ENCODE results near the gene SDS. TPM values are rescaled to one million over a fixed set of nuclear protein-coding genes. Genes with fewer than 3 reads are reported as not detected.

Gene SDS
- total and polyA plus RNA-seq, 2 experiments from 2014 or later, result 0.57 TPM; not detected in 1

GRCh38 chr12:113409462-113410124 lies 5.9 kb upstream of the SDS start:
- H3K9me2 ChIP-seq (ENCODE audit: insufficient read depth), result no peaks in the 10 kb centered on the region
- no peaks in the 10 kb centered on the region for H3K27me3 ChIP-seq (ENCODE audit: insufficient read depth)
- no peak overlapping the region for H3K4me2 ChIP-seq
- no peaks in the 10 kb centered on the region for H3K79me2 ChIP-seq (replicated peaks; ENCODE audit: insufficient read depth)
- H3F3A ChIP-seq (replicated peaks; ENCODE audit: low read depth), result no peaks in the 10 kb centered on the region
- no peaks in the 10 kb centered on the region for H3K36me3 Mint-ChIP-seq (ENCODE audit: low read depth)
- no peaks in the 10 kb centered on the region for H3K36me3 ChIP-seq (ENCODE audit: insufficient read depth)
- no peak overlapping the region for H3K4me3 Mint-ChIP-seq
- H3K4me3 ChIP-seq, result no peak overlapping the region
- H3K27ac Mint-ChIP-seq, result no peak overlapping the region
- no peak overlapping the region for H3K27ac ChIP-seq (ENCODE audit: low read depth)
- peaks cover 15% of the 10 kb centered on the region for H3K4me1 Mint-ChIP-seq
- H4K20me1 ChIP-seq (replicated peaks; ENCODE audit: insufficient read depth), result no peaks in the 10 kb centered on the region
- peaks cover 17% of the 10 kb centered on the region for H3K4me1 ChIP-seq (ENCODE audit: insufficient read depth)
- TF ChIP-seq, protein P1, sequence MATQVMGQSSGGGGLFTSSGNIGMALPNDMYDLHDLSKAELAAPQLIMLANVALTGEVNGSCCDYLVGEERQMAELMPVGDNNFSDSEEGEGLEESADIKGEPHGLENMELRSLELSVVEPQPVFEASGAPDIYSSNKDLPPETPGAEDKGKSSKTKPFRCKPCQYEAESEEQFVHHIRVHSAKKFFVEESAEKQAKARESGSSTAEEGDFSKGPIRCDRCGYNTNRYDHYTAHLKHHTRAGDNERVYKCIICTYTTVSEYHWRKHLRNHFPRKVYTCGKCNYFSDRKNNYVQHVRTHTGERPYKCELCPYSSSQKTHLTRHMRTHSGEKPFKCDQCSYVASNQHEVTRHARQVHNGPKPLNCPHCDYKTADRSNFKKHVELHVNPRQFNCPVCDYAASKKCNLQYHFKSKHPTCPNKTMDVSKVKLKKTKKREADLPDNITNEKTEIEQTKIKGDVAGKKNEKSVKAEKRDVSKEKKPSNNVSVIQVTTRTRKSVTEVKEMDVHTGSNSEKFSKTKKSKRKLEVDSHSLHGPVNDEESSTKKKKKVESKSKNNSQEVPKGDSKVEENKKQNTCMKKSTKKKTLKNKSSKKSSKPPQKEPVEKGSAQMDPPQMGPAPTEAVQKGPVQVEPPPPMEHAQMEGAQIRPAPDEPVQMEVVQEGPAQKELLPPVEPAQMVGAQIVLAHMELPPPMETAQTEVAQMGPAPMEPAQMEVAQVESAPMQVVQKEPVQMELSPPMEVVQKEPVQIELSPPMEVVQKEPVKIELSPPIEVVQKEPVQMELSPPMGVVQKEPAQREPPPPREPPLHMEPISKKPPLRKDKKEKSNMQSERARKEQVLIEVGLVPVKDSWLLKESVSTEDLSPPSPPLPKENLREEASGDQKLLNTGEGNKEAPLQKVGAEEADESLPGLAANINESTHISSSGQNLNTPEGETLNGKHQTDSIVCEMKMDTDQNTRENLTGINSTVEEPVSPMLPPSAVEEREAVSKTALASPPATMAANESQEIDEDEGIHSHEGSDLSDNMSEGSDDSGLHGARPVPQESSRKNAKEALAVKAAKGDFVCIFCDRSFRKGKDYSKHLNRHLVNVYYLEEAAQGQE (IDR thresholded peaks at IDR 0.05; ENCODE audit: unreplicated experiment), result no peak
- no peak for TF ChIP-seq ZNF331 (CRISPR knock-in tag; IDR thresholded peaks at IDR 0.05; ENCODE audit: low read depth)
- TF ChIP-seq, protein P2, sequence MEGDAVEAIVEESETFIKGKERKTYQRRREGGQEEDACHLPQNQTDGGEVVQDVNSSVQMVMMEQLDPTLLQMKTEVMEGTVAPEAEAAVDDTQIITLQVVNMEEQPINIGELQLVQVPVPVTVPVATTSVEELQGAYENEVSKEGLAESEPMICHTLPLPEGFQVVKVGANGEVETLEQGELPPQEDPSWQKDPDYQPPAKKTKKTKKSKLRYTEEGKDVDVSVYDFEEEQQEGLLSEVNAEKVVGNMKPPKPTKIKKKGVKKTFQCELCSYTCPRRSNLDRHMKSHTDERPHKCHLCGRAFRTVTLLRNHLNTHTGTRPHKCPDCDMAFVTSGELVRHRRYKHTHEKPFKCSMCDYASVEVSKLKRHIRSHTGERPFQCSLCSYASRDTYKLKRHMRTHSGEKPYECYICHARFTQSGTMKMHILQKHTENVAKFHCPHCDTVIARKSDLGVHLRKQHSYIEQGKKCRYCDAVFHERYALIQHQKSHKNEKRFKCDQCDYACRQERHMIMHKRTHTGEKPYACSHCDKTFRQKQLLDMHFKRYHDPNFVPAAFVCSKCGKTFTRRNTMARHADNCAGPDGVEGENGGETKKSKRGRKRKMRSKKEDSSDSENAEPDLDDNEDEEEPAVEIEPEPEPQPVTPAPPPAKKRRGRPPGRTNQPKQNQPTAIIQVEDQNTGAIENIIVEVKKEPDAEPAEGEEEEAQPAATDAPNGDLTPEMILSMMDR (conservative IDR thresholded peaks at IDR 0.05; ENCODE audit: low read depth in 2 of 2), result no peak
- no peak for TF ChIP-seq CREB1 (CRISPR knock-in tag; IDR thresholded peaks at IDR 0.05; ENCODE audit: low read depth)
- no peak for TF ChIP-seq POLR2AphosphoS5 (IDR thresholded peaks at IDR 0.05; ENCODE audit: low read depth)
- ATAC-seq (no peak), DNase-seq (ENCODE audit: low spot score) (no peak)
- peaks cover 5% of the 10 kb centered on the region for H3K27me3 Mint-ChIP-seq (ENCODE audit: insufficient read depth, low read depth, poor library complexity)
- H3K9me3 Mint-ChIP-seq, result no peaks in the 10 kb centered on the region
- no peak overlapping the region for H2AFZ ChIP-seq

DNA sequence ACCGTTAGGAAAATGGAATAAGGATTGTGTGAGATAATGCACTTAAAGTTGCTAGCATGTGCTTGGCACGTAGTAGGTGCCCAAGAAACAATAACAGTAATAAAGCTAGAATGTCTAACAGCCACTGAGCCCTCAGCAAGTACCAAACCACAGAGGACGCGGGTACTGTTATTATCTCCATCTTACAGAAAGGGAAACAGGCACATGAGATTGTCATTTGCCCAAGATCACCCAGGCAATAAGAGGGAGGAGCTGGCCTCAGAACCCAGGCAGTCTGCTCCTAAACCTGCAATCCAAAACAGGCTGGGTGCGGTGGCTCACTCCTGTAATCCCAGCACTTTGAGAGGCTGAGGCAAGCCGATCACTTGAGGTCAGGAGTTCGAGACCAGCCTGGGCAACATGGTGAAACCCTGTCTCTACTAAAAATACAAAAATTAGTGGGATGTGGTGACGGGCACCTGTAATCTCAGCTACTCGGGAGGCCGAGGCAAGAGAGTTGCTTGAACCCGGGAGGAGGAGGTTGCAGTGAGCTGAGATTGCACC lies 5.1 kb upstream of the SDS start:
- H3K36me3 ChIP-seq (ENCODE audit: insufficient read depth), result no peaks in the 10 kb centered on the region
- Mint-ChIP-seq H3K9me3 (no peaks in the 10 kb centered on the region), H3K4me3 (no peak overlapping the region), H3K4me1 (peaks cover 22% of the 10 kb centered on the region), H3K27ac (no peak overlapping the region), H3K36me3 (ENCODE audit: low read depth) (no peaks in the 10 kb centered on the region), H3K27me3 (ENCODE audit: insufficient read depth, low read depth, poor library complexity) (peaks cover 4% of the 10 kb centered on the region)
- no peaks in the 10 kb centered on the region for H3K9me2 ChIP-seq (ENCODE audit: insufficient read depth)
- peaks cover 25% of the 10 kb centered on the region for H3K4me1 ChIP-seq (ENCODE audit: insufficient read depth)
- no peak overlapping the region for H3K27ac ChIP-seq (ENCODE audit: low read depth)
- H2AFZ ChIP-seq, result no peak overlapping the region
- H3K79me2 ChIP-seq (replicated peaks; ENCODE audit: insufficient read depth), result no peaks in the 10 kb centered on the region
- ATAC-seq (no peak), DNase-seq (ENCODE audit: low spot score) (no peak)
- H3F3A ChIP-seq (replicated peaks; ENCODE audit: low read depth), result no peaks in the 10 kb centered on the region
- no peaks in the 10 kb centered on the region for H3K27me3 ChIP-seq (ENCODE audit: insufficient read depth)
- H4K20me1 ChIP-seq (replicated peaks; ENCODE audit: insufficient read depth), result no peaks in the 10 kb centered on the region
- no peak overlapping the region for H3K4me3 ChIP-seq
- no peak overlapping the region for H3K4me2 ChIP-seq
- TF ChIP-seq ZNF114 (CRISPR knock-in tag; IDR thresholded peaks at IDR 0.05), result no peak
- TF ChIP-seq CREB1 (CRISPR knock-in tag; IDR thresholded peaks at IDR 0.05; ENCODE audit: low read depth), result no peak
- TF ChIP-seq JUNB (IDR thresholded peaks at IDR 0.05; ENCODE audit: unreplicated experiment), result no peak
- TF ChIP-seq, protein P1 (IDR thresholded peaks at IDR 0.05; ENCODE audit: unreplicated experiment), result no peak
- TF ChIP-seq, protein P3, sequence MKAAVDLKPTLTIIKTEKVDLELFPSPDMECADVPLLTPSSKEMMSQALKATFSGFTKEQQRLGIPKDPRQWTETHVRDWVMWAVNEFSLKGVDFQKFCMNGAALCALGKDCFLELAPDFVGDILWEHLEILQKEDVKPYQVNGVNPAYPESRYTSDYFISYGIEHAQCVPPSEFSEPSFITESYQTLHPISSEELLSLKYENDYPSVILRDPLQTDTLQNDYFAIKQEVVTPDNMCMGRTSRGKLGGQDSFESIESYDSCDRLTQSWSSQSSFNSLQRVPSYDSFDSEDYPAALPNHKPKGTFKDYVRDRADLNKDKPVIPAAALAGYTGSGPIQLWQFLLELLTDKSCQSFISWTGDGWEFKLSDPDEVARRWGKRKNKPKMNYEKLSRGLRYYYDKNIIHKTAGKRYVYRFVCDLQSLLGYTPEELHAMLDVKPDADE (IDR thresholded peaks at IDR 0.05), result no peak
- TF ChIP-seq, protein P2 (conservative IDR thresholded peaks at IDR 0.05; ENCODE audit: low read depth in 2 of 2), result no peak
- no peak for TF ChIP-seq NANOG (IDR thresholded peaks at IDR 0.05; ENCODE audit: borderline replicate concordance)
- TF ChIP-seq STAT1 (IDR thresholded peaks at IDR 0.05; ENCODE audit: unreplicated experiment), result no peak
- no peak for TF ChIP-seq EZH2 (IDR thresholded peaks at IDR 0.05; ENCODE audit: low read depth, unreplicated experiment)

Measured in GM23338 (cell line).